HEK293T (cell line): ENCODE results near the gene GASK1B.

Experiments used
- ARNT ChIP-seq: fragments of 450-650 bp; IDR thresholded peaks from 2 replicates; pipeline ENCODE4 v1.6.1; 2017; ENCODE audit warnings: mild to moderate bottlenecking
- BHLHE40 ChIP-seq: fragments of 450-650 bp; IDR thresholded peaks from 2 replicates; pipeline ENCODE4 v1.6.1; 2016; ENCODE audit warnings: mild to moderate bottlenecking, moderate library complexity, borderline replicate concordance
- CTBP1 ChIP-seq: fragments of 450-650 bp; IDR thresholded peaks from 2 replicates; pipeline ENCODE4 v1.6.1; 2016; ENCODE audit warnings: borderline replicate concordance
- ELF4 ChIP-seq: fragments of 450-650 bp; IDR thresholded peaks from 2 replicates; pipeline ENCODE4 v1.6.1; 2017; ENCODE audit warnings: antibody characterized with exemption
- FOXA1 ChIP-seq: fragments of 450-650 bp; IDR thresholded peaks from 2 replicates; pipeline ENCODE4 v1.6.1; 2016; ENCODE audit warnings: mild to moderate bottlenecking
- FOXK2 ChIP-seq: fragments of 450-650 bp; IDR thresholded peaks from 2 replicates; pipeline ENCODE4 v1.6.1; 2016; ENCODE audit warnings: mild to moderate bottlenecking
- FOXM1 ChIP-seq: fragments of 450-650 bp; IDR thresholded peaks from 2 replicates; pipeline ENCODE4 v1.6.1; 2017; ENCODE audit warnings: mild to moderate bottlenecking, borderline replicate concordance
- HDGF ChIP-seq: fragments of 450-650 bp; IDR thresholded peaks from 2 replicates; pipeline ENCODE4 v1.6.1; 2017; ENCODE audit warnings: antibody characterized with exemption, borderline replicate concordance
- LEF1 ChIP-seq: fragments of 450-650 bp; IDR thresholded peaks from 2 replicates; pipeline ENCODE4 v1.6.1; 2017; ENCODE audit warnings: mild to moderate bottlenecking, borderline replicate concordance
- SP1 ChIP-seq: fragments of 450-650 bp; IDR thresholded peaks from 2 replicates; pipeline ENCODE4 v1.6.1; 2017
- SUZ12 ChIP-seq: fragments of 450-650 bp; IDR thresholded peaks from 2 replicates; pipeline ENCODE4 v1.6.1; 2016; ENCODE audit warnings: mild to moderate bottlenecking
- ZNF384 ChIP-seq: fragments of 450-650 bp; IDR thresholded peaks from 2 replicates; pipeline ENCODE4 v1.6.1; 2016
- TF ChIP-seq, protein P1 (sequence below): fragments of 450-650 bp; IDR thresholded peaks from 2 replicates; pipeline ENCODE4 v1.6.1; 2016

DNA sequence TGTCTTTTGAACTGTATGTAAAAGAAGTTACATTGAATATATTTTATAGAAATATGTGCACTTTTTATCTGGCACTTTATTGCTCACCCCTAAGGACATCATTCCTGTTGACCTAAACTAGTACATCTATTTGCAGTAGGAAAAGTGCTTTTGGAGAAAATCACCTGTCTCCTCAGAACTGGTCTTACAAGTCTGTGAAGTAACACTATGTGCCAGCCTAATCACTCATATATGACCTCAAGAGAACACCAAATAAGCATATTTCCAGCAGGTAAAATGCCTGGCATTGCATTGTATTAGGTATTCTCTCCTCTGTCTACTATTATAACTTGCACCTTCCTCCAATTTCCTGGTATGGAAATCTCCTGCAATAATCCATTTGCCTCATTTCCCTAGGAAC, 4.0 kb upstream of the GASK1B start:
- no peak for TF ChIP-seq HDGF
- TF ChIP-seq SP1, result no peak
- no peak for TF ChIP-seq LEF1
- TF ChIP-seq FOXK2, result no peak
- TF ChIP-seq FOXM1, result no peak
- no peak for TF ChIP-seq ELF4
- TF ChIP-seq BHLHE40, result no peak
- TF ChIP-seq ARNT, result no peak
- TF ChIP-seq SUZ12, result no peak
- no peak for TF ChIP-seq CTBP1
- TF ChIP-seq, protein P1, sequence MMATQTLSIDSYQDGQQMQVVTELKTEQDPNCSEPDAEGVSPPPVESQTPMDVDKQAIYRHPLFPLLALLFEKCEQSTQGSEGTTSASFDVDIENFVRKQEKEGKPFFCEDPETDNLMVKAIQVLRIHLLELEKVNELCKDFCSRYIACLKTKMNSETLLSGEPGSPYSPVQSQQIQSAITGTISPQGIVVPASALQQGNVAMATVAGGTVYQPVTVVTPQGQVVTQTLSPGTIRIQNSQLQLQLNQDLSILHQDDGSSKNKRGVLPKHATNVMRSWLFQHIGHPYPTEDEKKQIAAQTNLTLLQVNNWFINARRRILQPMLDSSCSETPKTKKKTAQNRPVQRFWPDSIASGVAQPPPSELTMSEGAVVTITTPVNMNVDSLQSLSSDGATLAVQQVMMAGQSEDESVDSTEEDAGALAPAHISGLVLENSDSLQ, result no peak
- no peak for TF ChIP-seq ZNF384
- no peak for TF ChIP-seq FOXA1
